Ecto neural progenitor cell (in vitro differentiated cells): ENCODE data around the gene PEX10.

ENCODE experiments used
- DNase-seq: peaks from one replicate; pipeline ENCODE4 v3.0.0-alpha.2; 2018; ENCODE audit warnings: low spot score

Gene PEX10

DNA sequence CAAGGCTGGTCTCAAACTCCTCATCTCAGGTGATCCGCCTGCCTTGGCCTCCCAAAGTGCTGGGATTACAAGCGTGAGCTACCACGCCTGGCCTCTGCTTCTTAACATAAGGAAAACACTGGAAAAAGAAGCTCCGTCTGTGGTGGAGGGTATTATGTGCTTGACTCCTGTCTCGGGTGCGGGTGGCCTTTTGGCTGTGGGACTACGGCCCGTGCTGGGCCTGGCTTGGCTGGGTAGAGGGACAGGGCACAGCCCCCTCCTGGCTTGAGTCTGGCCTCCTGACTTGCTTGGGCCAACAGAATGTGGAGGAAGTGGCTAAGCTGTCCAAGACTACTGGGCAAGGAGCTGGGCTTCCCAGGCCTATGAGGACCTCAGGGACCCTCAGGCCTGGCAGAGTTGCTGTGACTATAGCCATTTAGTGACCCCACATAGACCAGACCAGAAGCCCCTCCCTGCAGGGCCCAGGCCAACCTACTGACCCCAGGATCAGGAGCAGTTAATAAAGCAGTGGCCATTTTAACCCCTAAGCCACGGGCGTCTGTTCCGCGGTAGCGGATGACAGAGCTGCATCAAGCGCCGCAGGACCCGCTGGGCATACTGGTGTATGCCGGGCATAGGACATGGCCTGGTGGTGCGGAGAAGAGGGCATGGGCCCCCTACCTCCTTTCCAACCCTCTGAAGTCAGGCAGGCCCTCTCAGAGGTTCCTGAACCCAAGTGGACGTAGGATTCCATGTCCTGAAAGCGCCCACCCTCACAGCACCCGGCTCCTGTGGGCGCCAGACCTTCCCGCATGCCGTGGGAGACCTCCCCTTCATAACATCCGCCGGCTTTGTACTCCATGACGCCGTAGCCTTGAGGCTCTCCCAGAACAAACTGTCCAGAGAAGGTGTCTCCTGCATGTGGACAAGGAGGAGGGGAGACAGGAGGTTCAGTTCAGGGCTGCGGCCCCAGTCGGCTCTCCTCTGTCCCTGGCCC is 25.4 kb downstream of the PEX10 start:
- DNase-seq: no peak

- no peak for DNase-seq
Measured at GRCh38 chr1:2385606-2386280, 26.6 kb downstream of the PEX10 start.

DNA sequence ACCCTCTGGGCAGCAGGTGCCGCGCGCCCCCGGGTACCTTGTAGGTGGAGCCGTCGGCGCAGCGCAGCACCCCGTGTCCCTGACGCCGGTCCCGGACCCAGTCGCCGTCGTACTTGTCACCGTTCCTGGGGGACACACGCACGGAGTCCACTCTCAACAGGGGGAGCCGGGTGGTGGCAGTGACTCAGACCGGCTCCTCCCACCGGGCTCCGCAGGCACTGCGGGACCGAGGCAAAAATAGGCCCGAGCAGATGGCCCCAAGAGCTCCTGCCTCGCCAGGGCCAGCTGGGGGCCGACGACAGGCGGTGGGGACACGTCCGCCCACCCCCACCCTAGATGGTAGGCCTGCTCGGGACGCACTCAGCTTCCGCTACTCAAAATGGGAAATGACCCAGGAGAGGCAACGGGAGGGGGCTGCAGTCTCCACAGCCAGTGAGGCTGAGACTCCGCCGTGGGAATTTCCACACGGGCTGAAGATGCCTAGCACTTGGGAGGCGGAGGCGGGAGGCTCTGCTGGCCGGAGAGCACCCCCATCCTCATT is 27.4 kb downstream of the PEX10 start:
- no peak for DNase-seq

- no peak for DNase-seq
Measured at GRCh38 chr1:2384130-2384860, 28.1 kb downstream of the PEX10 start.

DNA sequence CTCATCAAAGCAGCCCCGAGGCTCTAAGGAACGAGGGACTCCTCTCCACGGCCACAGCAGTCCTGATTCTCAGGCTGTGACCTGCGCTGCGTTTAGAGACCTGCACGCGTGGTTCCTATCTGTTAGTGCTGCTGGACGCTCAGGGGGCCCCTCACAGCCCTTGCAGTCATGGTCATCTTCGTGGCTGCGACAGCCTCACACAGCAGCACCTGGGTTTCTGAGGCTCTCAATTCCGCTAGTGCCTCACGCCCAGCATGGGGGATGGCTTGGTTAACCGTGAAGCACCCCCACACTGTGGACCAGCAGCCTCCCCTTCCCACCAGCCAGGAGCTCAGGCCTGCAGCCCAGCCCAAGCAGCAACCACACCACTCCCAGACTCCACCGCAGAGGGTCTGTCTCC is 28.8 kb downstream of the PEX10 start:
- no peak for DNase-seq

GRCh38 chr1:2382621-2383361 is 29.6 kb downstream of the PEX10 start:
- peak; percentile 73 for DNase-seq

DNA sequence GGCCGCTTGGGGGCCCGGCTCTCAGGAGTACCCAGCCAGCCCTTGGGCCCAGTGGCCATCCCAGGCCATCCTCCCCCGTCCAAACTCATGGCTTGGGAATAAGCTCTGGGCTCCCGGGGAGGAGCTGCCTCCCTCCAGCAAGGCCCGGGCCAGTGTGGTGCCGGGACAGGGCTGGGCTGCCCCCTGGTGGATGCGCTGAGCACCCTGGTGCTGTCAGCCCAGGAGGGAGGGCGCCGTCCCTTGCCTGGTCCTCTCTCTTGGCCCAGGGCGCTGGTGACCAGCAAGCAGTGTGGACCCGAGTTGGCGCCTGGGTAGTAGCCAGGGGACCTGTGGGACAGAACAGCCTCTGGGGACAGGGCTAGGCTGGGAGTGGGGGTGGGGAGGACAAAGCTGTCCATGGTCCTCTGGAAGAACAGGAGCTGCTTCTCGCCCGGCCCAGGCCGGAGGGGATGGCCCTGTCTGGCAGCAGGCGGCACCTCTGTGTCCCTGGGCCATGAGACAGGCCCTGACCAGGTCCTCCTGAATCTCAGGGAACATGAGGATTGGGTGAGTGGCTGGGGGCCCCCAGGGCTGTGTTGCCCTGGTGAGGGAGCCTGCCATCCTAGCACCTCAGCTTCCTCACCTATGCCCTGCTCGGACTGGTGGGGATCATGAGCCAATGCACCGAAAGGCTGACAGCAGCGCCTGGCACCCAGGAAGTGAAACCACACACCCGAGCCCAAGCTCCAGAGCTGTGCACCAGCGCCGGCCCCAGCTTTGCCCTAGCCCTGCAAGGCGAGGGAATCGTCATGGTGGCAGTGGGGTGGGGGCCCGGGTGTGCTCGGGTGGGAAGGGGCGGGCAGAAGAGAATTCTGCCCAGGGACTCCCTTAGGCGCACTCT is 30.4 kb downstream of the PEX10 start:
- DNase-seq: peak; percentile 89

DNA sequence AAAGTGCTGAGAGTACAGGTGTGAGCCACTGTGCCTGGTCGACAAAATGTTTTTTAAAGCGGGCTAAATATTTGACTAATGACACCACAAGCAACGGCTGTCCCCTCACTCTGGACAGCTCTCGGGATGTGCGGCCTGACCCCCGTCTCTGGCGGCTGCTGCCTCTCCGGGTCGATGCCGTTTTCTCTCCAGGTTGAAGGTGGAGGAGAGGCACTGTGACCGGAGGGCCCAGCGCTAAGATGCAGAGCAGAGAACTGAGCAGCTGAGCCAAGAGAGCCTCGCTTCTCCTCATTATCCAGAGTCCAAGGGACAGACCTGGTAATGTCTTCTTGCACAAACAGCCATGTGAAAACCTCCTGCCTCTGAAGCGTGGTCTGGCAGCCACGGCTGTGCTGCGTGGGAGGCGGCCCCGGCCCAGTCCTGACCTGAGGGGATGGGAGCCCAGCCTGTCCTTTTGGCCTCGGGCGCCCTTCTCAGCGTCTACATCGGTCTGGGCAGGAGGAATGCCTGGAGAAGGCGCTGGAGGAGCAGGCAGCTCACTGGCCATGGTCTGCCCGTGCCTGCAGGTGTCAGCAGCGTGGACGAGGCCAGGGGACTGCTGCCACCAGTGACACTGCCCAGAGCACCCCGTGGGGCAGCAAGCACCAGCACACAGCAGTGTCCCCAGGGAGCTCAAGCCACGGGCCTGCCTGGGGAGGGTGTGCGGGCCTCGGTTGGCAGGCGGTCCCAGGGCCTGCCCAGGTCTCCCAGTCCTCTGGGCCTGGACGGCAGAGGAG is 31.4 kb downstream of the PEX10 start:
- no peak for DNase-seq

GRCh38 chr1:2379733-2380404 is 32.5 kb downstream of the PEX10 start:
- DNase-seq: no peak

DNA sequence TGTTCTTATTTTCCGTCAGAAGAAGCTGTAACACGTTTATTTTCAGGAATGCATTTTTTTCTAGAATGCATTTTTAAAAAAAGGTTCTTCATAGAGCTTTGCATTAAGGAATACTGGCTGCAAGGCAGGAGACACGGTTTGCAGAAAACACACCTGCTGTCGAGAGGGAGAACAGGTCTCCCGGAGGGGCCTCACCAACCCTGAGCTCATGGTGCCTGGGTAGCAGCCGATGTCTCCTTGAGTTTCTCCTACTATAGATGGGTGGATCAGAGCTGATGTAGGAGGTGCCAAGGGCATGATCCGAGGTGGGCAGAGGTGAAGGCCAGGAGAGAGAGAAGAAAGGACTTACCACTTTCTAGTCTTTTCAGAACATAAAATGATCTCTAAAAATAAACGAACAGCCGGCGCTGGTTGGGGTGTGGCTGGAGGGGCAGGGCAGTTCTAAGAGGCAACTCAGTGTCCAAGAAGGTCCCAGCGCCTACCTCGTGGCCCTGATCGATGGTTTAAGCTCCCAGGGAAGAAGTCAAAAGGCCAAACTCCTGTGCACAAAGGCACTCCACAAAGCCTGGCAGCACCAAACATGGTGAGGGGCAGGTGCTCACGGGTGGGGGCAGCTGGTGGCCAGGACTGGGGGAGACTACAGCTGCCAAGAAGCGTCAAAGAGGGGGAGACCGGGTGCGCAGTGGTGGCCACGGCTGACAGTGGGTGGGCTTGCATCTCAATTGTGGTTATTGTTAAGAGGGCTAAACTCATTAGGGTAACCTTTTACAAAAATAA is 33.2 kb downstream of the PEX10 start:
- no peak for DNase-seq

DNA sequence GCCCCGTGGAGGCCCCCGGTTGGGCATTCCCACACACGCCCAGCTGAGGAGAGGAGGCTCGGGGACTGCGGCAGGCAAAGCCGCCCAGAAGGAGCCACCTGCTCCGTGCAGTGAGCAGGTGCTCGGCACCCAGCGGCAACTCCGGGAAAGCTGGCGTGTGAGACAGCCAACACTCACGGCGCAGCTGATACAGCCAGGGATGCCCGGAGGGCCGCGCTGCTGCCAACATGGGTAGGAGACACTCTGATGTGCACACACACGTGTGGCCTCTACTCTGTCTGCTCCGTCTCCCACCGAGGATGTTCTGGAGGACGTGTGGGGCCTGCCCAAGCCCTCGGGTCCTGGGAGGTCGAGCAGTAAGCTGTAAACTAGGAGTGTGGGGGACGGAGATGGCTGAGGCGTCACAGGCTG is 33.9 kb downstream of the PEX10 start:
- DNase-seq: no peak

DNA sequence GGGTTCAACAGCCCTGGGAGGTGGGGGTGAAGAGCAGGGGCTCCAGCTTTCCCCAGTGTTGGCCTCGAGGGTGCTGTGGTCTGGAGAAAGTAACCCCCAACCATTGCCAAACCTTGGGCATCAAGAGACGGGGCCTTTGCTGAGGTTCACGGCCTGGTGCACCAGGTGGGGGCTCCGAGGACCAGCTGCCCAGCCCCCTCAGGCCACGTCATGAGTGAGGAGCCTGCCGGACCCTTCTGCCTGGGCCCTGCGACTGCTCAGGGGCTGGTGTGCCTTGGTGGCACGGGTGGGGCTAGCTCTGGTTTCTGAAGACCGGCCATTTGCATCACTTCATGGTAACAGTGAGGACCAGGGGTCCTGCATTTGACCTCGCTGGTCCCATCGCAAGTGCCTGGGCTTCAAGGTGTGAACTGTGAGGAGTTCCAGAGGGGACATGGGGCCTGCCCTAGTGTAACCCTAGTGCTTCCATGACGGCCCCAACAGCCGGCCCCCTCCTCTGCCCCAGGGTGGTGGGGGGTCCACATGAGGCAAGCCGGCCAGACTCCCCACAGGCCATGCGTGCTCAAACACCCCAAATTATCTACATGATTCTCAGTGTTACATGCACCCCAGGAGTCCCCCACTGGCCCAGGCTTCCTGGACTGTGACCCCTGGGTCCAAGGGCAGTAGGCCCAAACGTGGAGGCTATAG is 34.5 kb downstream of the PEX10 start:
- no peak for DNase-seq

GRCh38 chr1:2376931-2377672 is 35.3 kb downstream of the PEX10 start:
- DNase-seq: no peak

DNA sequence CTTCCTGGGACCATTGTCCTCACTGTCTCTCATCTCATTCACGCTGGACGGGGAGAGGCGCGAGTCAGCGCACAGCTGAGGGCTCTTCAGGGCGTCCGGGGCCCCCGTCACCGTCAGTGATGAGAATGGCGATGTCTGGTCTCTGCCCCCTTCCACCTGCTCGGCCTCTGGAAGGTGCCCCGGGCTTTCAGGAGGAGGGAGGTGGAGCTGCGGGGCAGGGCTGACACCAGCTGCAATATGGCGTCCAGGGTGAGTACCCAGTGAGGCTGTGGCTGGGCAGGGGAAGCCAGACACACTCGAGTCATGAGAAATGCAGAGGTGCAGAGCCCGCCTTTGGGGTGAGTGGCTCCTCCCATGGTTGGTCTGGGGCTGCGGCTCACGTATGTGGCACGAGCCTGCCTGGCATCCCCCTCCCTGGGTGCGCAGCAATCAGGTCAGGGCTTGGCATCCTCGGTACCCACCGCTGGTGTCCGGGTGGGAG is 36.1 kb downstream of the PEX10 start:
- DNase-seq: no peak

GRCh38 chr1:2375923-2376260 is 36.5 kb downstream of the PEX10 start:
- no peak for DNase-seq

GRCh38 chr1:2375246-2375922 is 37.0 kb downstream of the PEX10 start:
- no peak for DNase-seq
